ENCODE results near the gene THSD4.

The THSD4 gene

DNA sequence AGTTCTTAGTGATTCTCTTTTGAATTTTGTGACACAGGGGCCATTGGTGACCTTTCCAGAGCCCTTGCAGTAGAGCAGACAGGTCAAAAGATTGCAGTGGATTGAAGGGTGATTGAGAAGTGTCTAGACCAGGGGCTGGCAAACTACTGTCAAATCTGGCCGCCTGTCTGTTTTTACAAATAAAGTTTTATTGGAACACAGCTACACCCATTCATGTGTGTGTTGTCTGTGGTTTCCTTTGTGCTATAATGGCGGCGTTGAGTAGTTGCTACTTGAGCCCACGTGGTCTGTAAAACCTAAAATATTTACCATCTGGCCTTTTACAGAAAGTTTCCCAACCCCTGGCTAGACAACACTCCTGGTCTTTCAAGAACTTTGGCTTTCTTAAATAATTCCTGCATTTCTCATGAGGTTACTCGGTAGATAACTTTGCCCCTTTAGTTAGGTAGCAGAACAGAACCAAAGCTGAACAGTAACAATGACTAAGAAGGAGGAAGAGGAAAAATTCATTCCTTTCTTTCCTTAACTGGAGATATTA is 430.0 kb downstream of the THSD4 start:
- TF ChIP-seq, protein P1, sequence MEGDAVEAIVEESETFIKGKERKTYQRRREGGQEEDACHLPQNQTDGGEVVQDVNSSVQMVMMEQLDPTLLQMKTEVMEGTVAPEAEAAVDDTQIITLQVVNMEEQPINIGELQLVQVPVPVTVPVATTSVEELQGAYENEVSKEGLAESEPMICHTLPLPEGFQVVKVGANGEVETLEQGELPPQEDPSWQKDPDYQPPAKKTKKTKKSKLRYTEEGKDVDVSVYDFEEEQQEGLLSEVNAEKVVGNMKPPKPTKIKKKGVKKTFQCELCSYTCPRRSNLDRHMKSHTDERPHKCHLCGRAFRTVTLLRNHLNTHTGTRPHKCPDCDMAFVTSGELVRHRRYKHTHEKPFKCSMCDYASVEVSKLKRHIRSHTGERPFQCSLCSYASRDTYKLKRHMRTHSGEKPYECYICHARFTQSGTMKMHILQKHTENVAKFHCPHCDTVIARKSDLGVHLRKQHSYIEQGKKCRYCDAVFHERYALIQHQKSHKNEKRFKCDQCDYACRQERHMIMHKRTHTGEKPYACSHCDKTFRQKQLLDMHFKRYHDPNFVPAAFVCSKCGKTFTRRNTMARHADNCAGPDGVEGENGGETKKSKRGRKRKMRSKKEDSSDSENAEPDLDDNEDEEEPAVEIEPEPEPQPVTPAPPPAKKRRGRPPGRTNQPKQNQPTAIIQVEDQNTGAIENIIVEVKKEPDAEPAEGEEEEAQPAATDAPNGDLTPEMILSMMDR (IDR thresholded peaks at IDR 0.05; ENCODE audit: low read depth, low read length, poor library complexity, severe bottlenecking) = no peak
- TF ChIP-seq EZH2phosphoT487 (IDR thresholded peaks at IDR 0.05; ENCODE audit: borderline replicate concordance, low read length) = no peak
- no peaks in the 10 kb centered on the region for H3F3A ChIP-seq (ENCODE audit: control insufficient read depth, insufficient read depth)
- no peaks in the 10 kb centered on the region for H3K79me2 ChIP-seq (ENCODE audit: control insufficient read depth, low read length)
- H3K27ac ChIP-seq (ENCODE audit: low read depth, low read length) = no peak overlapping the region
- H4K20me1 ChIP-seq (ENCODE audit: control insufficient read depth, insufficient read depth, low read depth, low read length) = no peaks in the 10 kb centered on the region
- no peak overlapping the region for H3K4me3 ChIP-seq (ENCODE audit: low read length)
- H3K4me2 ChIP-seq (ENCODE audit: low read length) = no peak overlapping the region
- H3K9me2 ChIP-seq (replicated peaks; ENCODE audit: control insufficient read depth, low read length) = no peaks in the 10 kb centered on the region
- H3K4me1 ChIP-seq (ENCODE audit: control insufficient read depth, low read length) = no peaks in the 10 kb centered on the region
- H3K9me3 ChIP-seq (ENCODE audit: control insufficient read depth, insufficient read depth, low read length) = no peaks in the 10 kb centered on the region
- H3K27me3 ChIP-seq (ENCODE audit: control insufficient read depth, low read length) = peaks cover 3% of the 10 kb centered on the region; the same call in 1 of the 2 replicates
- H3K36me3 ChIP-seq (ENCODE audit: control insufficient read depth, low read length) = no peaks in the 10 kb centered on the region

DNA sequence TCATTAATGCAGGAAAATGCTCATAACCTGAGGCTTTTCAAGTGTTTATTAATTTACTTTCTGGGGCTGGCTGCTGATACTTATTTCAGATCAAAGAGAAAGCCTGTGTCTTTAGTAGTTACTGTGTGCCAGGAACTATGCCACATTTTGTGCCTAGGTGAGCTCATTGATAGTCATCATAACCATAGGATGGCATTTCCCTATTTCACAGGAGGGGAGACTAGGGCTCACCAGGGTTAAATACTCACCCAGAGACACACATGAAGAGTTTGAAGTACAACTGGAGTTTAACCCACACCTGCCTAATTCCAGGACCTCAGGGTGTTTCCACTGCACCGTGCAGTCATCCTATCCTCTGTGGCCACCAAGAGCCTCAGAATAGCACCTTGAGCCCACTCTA is 430.7 kb downstream of the THSD4 start:
- no peak overlapping the region for H3K4me3 ChIP-seq (ENCODE audit: low read length)
- H3K4me2 ChIP-seq (ENCODE audit: low read length) = no peak overlapping the region
- H3K27ac ChIP-seq (ENCODE audit: low read depth, low read length) = no peak overlapping the region
- H3K9me3 ChIP-seq (ENCODE audit: control insufficient read depth, insufficient read depth, low read length) = no peaks in the 10 kb centered on the region
- peaks cover 3% of the 10 kb centered on the region; the same call in 1 of the 2 replicates for H3K27me3 ChIP-seq (ENCODE audit: control insufficient read depth, low read length)
- no peaks in the 10 kb centered on the region for H3K36me3 ChIP-seq (ENCODE audit: control insufficient read depth, low read length)
- TF ChIP-seq, protein P1 (IDR thresholded peaks at IDR 0.05; ENCODE audit: low read depth, low read length, poor library complexity, severe bottlenecking) = no peak
- TF ChIP-seq EZH2phosphoT487 (IDR thresholded peaks at IDR 0.05; ENCODE audit: borderline replicate concordance, low read length) = no peak
- no peaks in the 10 kb centered on the region for H3K79me2 ChIP-seq (ENCODE audit: control insufficient read depth, low read length)
- no peaks in the 10 kb centered on the region for H3F3A ChIP-seq (ENCODE audit: control insufficient read depth, insufficient read depth)
- no peaks in the 10 kb centered on the region for H3K9me2 ChIP-seq (replicated peaks; ENCODE audit: control insufficient read depth, low read length)
- H4K20me1 ChIP-seq (ENCODE audit: control insufficient read depth, insufficient read depth, low read depth, low read length) = no peaks in the 10 kb centered on the region
- H3K4me1 ChIP-seq (ENCODE audit: control insufficient read depth, low read length) = no peaks in the 10 kb centered on the region

DNA sequence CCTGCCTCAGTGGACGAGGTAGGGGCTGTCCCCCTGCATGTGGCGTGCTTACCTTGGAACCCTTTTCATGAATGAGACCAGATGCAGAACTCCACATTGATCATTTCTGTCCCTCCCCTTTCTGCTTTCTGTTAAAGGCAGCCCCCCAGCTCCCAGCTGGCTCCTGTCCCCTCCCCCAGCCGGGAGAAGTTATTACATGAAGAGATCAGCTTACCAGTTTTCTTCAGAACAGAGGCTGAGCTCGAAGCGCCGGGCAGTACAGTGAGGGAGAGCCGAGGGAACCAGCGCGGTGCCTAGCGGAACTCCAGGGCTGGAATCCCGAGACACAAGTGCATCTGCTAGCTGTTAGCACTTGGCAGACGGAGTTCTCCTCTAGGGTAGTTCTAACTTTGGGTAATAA is 431.7 kb downstream of the THSD4 start:
- H3K4me3 ChIP-seq (ENCODE audit: low read length) = no peak overlapping the region

More for the DNA sequence above, 431.7 kb downstream of the THSD4 start:
- no peaks in the 10 kb centered on the region for H3K79me2 ChIP-seq (ENCODE audit: control insufficient read depth, low read length)
- no peaks in the 10 kb centered on the region for H3K9me3 ChIP-seq (ENCODE audit: control insufficient read depth, insufficient read depth, low read length)
- H3K4me1 ChIP-seq (ENCODE audit: control insufficient read depth, low read length) = no peaks in the 10 kb centered on the region
- H4K20me1 ChIP-seq (ENCODE audit: control insufficient read depth, insufficient read depth, low read depth, low read length) = no peaks in the 10 kb centered on the region
- no peaks in the 10 kb centered on the region for H3K9me2 ChIP-seq (replicated peaks; ENCODE audit: control insufficient read depth, low read length)
- no peaks in the 10 kb centered on the region for H3F3A ChIP-seq (ENCODE audit: control insufficient read depth, insufficient read depth)
- H3K4me2 ChIP-seq (ENCODE audit: low read length) = no peak overlapping the region
- H3K27me3 ChIP-seq (ENCODE audit: control insufficient read depth, low read length) = peaks cover 3% of the 10 kb centered on the region; the same call in 1 of the 2 replicates
- H3K36me3 ChIP-seq (ENCODE audit: control insufficient read depth, low read length) = no peaks in the 10 kb centered on the region
- no peak overlapping the region for H3K27ac ChIP-seq (ENCODE audit: low read depth, low read length)
- no peak for TF ChIP-seq EZH2phosphoT487 (IDR thresholded peaks at IDR 0.05; ENCODE audit: borderline replicate concordance, low read length)
- TF ChIP-seq, protein P1 (IDR thresholded peaks at IDR 0.05; ENCODE audit: low read depth, low read length, poor library complexity, severe bottlenecking) = no peak
